Measurements from ENCODE around the gene PRADC1.

DNA sequence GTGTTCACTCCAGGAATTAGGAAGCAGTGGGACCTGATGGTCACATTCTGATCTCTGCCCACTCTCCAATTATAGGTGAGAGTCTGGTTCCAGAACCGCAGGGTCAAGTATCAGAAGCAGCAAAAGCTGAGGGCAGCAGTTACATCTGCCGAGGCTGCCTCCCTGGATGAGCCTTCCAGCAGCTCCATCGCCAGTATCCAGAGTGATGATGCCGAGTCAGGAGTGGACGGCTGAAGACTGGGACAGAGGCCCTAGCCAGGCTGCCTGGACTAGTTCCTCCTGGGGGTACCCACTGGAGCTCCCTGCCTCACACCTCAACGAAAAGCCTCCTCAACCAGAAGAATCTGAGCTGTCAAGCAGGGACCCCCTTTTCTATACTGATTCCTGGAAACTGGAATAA lies 22.3 kb downstream of the PRADC1 start:
- TF ChIP-seq CTCF (IDR thresholded peaks at IDR 0.05; ENCODE audit: borderline replicate concordance, extremely low read depth, low read length, poor library complexity, severe bottlenecking), result no peak
- no peak for TF ChIP-seq EZH2 (IDR thresholded peaks at IDR 0.05; ENCODE audit: borderline replicate concordance, low read depth, low read length, severe bottlenecking)

All from DND-41 (cell line).